K562 (cell line): Measurements from ENCODE around the gene PARD6A. TPM values are rescaled to one million over a fixed set of nuclear protein-coding genes. Genes with fewer than 3 reads are reported as not detected.

Experiments used
- ATAC-seq: fragments of 200-7000 bp; cut with Tn5 transposase; 3 replicates; pipeline ENCODE4 v1.9.1; 2020; ENCODE audit warnings: moderate library complexity
- BruUV-seq: library from RNA; stranded (reverse); fragments of 400-500 nt; replicated peaks from 2 replicates; lab custom pipeline; 2021; lab: Mats Ljungman, UMichigan
- CTCF ChIA-PET: fragments of 300-600 bp; formaldehyde crosslinking; extraction: SDS; loops from one replicate; lab custom pipeline; 2021; ENCODE audit warnings: low intra/inter-chr PET ratio; lab: Yijun Ruan, JAX
- POLR2A ChIA-PET: fragments of 300-600, 350-650 bp; sonication (Branson Sonifier 250); formaldehyde crosslinking; extraction: SDS; loops from one replicate; lab custom pipeline; 2021; ENCODE audit warnings: antibody characterized with exemption, inconsistent platforms; lab: Yijun Ruan, JAX
- DNase-seq, 4 experiments: peaks; one replicate each; pipeline versions ENCODE4 v3.0.0 to v3.0.0-alpha.2; 2011 to 2018; ENCODE audit warnings: low spot score in 3 of 4, mixed read lengths in 3 of 4; ENCODE audit errors: extremely low read depth in 1 of 4
- FAIRE-seq: peaks from 2 replicates; lab custom pipeline; 2011; peaks lifted over from hg19 to GRCh38; lab: Jason Lieb, UNC
- H2AFZ ChIP-seq: 2 replicates; pipeline ENCODE4 v1.6.0; 2011; ENCODE audit warnings: low read depth, low read length, control low read depth, inconsistent platforms
- H3K27ac ChIP-seq: fragments of 200-600 bp; 3 replicates; pipeline ENCODE4 v1.8.0; 2011; ENCODE audit warnings: low read depth, mild to moderate bottlenecking, control low read depth, inconsistent platforms, low read length, moderate library complexity, mixed read lengths; ENCODE audit errors: extremely low read depth
- H3K27me3 ChIP-seq, 2 experiments: fragments of 300-600 bp in 1 of 2; 2 replicates in 1 of 2; 3 replicates in 1 of 2; pipeline versions ENCODE4 v1.6.0 to v1.8.0; 2011; ENCODE audit warnings: inconsistent platforms in 2 of 2, low read length in 2 of 2, mild to moderate bottlenecking in 1 of 2, mixed read lengths in 1 of 2, moderate library complexity in 1 of 2; ENCODE audit not compliant: control insufficient read depth in 2 of 2, insufficient read depth in 2 of 2
- H3K36me3 ChIP-seq: fragments of 300-600 bp; 3 replicates; pipeline ENCODE4 v1.8.0; 2011; ENCODE audit warnings: mild to moderate bottlenecking, low read length, inconsistent platforms; ENCODE audit not compliant: control insufficient read depth, insufficient read depth
- H3K4me1 ChIP-seq, 2 experiments: fragments of 200-600 bp in 1 of 2; replicated peaks in 1 of 2; 2 replicates in 1 of 2; 3 replicates in 1 of 2; pipeline versions ENCODE4 v1.5.1 to v1.8.0; 2011; ENCODE audit warnings: inconsistent platforms in 2 of 2, low read length in 2 of 2, mild to moderate bottlenecking in 1 of 2, mixed read lengths in 1 of 2, moderate library complexity in 1 of 2; ENCODE audit not compliant: control insufficient read depth in 2 of 2, insufficient read depth in 2 of 2
- H3K4me2 ChIP-seq: 2 replicates; pipeline ENCODE4 v1.6.1; 2011; ENCODE audit warnings: low read length, control low read depth, inconsistent platforms, mixed read lengths; ENCODE audit not compliant: insufficient read depth
- H3K4me3 ChIP-seq: fragments of 200-600 bp; sonication (generic), shearing (Covaris generic); 2 replicates; pipeline ENCODE4 v1.5.1; 2016; ENCODE audit warnings: control low read depth, inconsistent platforms
- H3K79me2 ChIP-seq: fragments of 200-600 bp; 3 replicates; pipeline ENCODE4 v1.8.0; 2011; ENCODE audit warnings: low read length, inconsistent platforms; ENCODE audit not compliant: control insufficient read depth, insufficient read depth
- H3K9ac ChIP-seq, 2 experiments: 2 replicates each; pipeline versions ENCODE4 v1.6.0 to v1.6.1; 2011; ENCODE audit warnings: low read depth in 2 of 2, low read length in 2 of 2, control low read depth in 1 of 2, inconsistent platforms in 1 of 2, mild to moderate bottlenecking in 1 of 2, mixed read lengths in 1 of 2; ENCODE audit not compliant: insufficient read depth in 1 of 2
- H3K9me1 ChIP-seq: one replicate; pipeline ENCODE4 v1.6.0; 2011; ENCODE audit warnings: inconsistent platforms, mild to moderate bottlenecking, low read length, moderate library complexity; ENCODE audit not compliant: control insufficient read depth, insufficient read depth
- H3K9me3 ChIP-seq: replicated peaks from 2 replicates; pipeline ENCODE4 v1.5.1; 2011; ENCODE audit warnings: low read depth, low read length, inconsistent platforms; ENCODE audit not compliant: control insufficient read depth, insufficient read depth
- H4K20me1 ChIP-seq: replicated peaks from 2 replicates; pipeline ENCODE4 v1.6.1; 2011; ENCODE audit warnings: low read length, inconsistent platforms, mixed read lengths; ENCODE audit not compliant: control insufficient read depth, insufficient read depth
- CC2D1A ChIP-seq: fragments of 450-650 bp; IDR thresholded peaks from 2 replicates; pipeline ENCODE4 v1.6.1; 2017; ENCODE audit warnings: mild to moderate bottlenecking
- HOXB6 ChIP-seq: fragments of 250-450 bp; sonication (Bioruptor Pico); IDR thresholded peaks from 2 replicates; pipeline ENCODE4 v1.5.1; 2022; ENCODE audit warnings: mild to moderate bottlenecking, borderline replicate concordance
- KAT7 ChIP-seq: sonication (generic); formaldehyde crosslinking; IDR thresholded peaks from 2 replicates; pipeline ENCODE4 v1.8.0; 2022; ENCODE audit warnings: missing genetic modification reagents, mild to moderate bottlenecking, borderline replicate concordance
- MAFK ChIP-seq: IDR thresholded peaks from 2 replicates; pipeline ENCODE4 v1.6.1; 2011; ENCODE audit warnings: low read length, improper control_type of control experiment
- ZNF408 ChIP-seq: fragments of 250-450 bp; sonication (Bioruptor Pico); IDR thresholded peaks from 2 replicates; pipeline ENCODE4 v1.4.0; 2020; ENCODE audit warnings: low read depth, mild to moderate bottlenecking, moderate library complexity
- ZNF696 ChIP-seq: fragments of 250-450 bp; sonication (Bioruptor Pico); conservative IDR thresholded peaks from 2 replicates; pipeline ENCODE4 v1.4.0; 2020; ENCODE audit warnings: mild to moderate bottlenecking, moderate library complexity
- ZNF766 ChIP-seq: fragments of 200-800 bp; sonication (Bioruptor generic); conservative IDR thresholded peaks from 2 replicates; pipeline ENCODE4 v1.6.1; 2016; ENCODE audit warnings: missing genetic modification characterization, missing compliant biosample characterization
- WGBS: fragments of 100-300 bp; shearing (Covaris generic); methylation state at CpG from one replicate; pipeline ENCODE4 v1.1.6; 2016; ENCODE audit warnings: low coverage, mixed read lengths; ENCODE audit not compliant: insufficient coverage; ENCODE audit errors: missing lambda C conversion rate; 5-methylcytosine and 5-hydroxymethylcytosine counted together
- in situ Hi-C: fragments of 300-500 bp; cut with MboI; formaldehyde crosslinking; loops from 4 replicates; pipeline ENCODE4 v1.15.0; 2018; ENCODE audit warnings: inconsistent platforms, mixed read lengths
- intact Hi-C: fragments of 100-400 bp; cut with micrococcal nuclease; formaldehyde crosslinking; loops from 2 replicates; pipeline ENCODE4 v1.14.2; 2022
- polyA plus RNA-seq, 8 experiments: library from polyadenylated mRNA; depleted of rRNA in 4 of 8; stranded (reverse) in 5 of 8; unstranded in 3 of 8; fragments of >200 nt; fragmentation: Nextera tagmentation in 2 of 8; fragmentation: Illumina TruSeq in 1 of 8; extraction: Ambion mirVana in 2 of 8; extraction: Trizol in 1 of 8; gene quantifications; 2 replicates each; pipeline versions ENCODE4 v1.2.1 to v1.2.3, GENCODE V29; 2011 to 2014; ENCODE audit warnings: inconsistent platforms in 1 of 8, missing spikeins in 1 of 8
- total RNA-seq, 7 experiments: library from RNA; depleted of rRNA in 6 of 7; stranded (reverse); fragments of >200 nt in 6 of 7; fragmentation: Illumina TruSeq in 2 of 7; extraction: Trizol in 2 of 7; gene quantifications; 2 replicates each; pipeline versions ENCODE4 v1.2.1 to v1.2.3, GENCODE V29; 2011 to 2021; ENCODE audit warnings: low replicate concordance in 1 of 7
- TF ChIP-seq, protein P1 (sequence below): fragments of 250-450 bp; sonication (Bioruptor Pico); IDR thresholded peaks from 2 replicates; pipeline ENCODE4 v1.9.0; 2021; ENCODE audit warnings: mild to moderate bottlenecking, inconsistent platforms
- TF ChIP-seq, protein P2 (sequence below): fragments of 450-650 bp; IDR thresholded peaks from 2 replicates; pipeline ENCODE4 v1.6.1; 2016; ENCODE audit warnings: mild to moderate bottlenecking
- TF ChIP-seq, protein P3 (sequence below): sonication (generic); formaldehyde crosslinking; IDR thresholded peaks from 2 replicates; pipeline ENCODE4 v1.8.1; 2022; ENCODE audit warnings: missing genetic modification reagents

The PARD6A gene
- total and polyA plus RNA-seq, 9 of the 15 experiments (the other 6 are each of a cell fraction or from before 2014, with no cell fraction given): 0.04 to 2.0 (median 0.44) TPM

DNA sequence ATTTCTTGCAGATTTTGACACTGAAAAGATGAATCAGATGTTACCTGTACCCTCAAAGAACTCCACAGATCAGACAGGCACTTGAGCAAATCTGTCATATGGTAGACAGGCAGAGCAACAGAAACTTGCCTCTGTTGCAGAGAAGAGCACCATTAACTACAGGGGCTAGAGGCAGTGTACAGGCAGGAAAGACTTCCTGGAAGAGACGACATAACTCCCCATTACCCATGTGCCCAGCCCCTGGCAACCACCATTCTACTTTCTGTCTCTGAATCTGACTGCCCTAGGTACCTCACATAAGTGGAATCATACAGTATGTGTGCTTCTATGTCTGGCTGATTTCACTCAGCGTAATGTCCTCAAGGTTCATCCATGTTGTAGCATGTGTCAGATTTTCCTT, 42.9 kb downstream of the PARD6A start:
- WGBS: 63% methylated on average over 2 of the region's 2 CpGs
- in situ Hi-C loops: no loop called here
- no peak for TF ChIP-seq CC2D1A
- TF ChIP-seq ZNF696: no peak
- TF ChIP-seq, protein P1, sequence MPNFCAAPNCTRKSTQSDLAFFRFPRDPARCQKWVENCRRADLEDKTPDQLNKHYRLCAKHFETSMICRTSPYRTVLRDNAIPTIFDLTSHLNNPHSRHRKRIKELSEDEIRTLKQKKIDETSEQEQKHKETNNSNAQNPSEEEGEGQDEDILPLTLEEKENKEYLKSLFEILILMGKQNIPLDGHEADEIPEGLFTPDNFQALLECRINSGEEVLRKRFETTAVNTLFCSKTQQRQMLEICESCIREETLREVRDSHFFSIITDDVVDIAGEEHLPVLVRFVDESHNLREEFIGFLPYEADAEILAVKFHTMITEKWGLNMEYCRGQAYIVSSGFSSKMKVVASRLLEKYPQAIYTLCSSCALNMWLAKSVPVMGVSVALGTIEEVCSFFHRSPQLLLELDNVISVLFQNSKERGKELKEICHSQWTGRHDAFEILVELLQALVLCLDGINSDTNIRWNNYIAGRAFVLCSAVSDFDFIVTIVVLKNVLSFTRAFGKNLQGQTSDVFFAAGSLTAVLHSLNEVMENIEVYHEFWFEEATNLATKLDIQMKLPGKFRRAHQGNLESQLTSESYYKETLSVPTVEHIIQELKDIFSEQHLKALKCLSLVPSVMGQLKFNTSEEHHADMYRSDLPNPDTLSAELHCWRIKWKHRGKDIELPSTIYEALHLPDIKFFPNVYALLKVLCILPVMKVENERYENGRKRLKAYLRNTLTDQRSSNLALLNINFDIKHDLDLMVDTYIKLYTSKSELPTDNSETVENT (CRISPR knock-in tag): no peak
- no peak for TF ChIP-seq KAT7 (CRISPR knock-in tag)
- TF ChIP-seq MAFK: no peak
- TF ChIP-seq HOXB6 (CRISPR knock-in tag): no peak
- TF ChIP-seq, protein P2, sequence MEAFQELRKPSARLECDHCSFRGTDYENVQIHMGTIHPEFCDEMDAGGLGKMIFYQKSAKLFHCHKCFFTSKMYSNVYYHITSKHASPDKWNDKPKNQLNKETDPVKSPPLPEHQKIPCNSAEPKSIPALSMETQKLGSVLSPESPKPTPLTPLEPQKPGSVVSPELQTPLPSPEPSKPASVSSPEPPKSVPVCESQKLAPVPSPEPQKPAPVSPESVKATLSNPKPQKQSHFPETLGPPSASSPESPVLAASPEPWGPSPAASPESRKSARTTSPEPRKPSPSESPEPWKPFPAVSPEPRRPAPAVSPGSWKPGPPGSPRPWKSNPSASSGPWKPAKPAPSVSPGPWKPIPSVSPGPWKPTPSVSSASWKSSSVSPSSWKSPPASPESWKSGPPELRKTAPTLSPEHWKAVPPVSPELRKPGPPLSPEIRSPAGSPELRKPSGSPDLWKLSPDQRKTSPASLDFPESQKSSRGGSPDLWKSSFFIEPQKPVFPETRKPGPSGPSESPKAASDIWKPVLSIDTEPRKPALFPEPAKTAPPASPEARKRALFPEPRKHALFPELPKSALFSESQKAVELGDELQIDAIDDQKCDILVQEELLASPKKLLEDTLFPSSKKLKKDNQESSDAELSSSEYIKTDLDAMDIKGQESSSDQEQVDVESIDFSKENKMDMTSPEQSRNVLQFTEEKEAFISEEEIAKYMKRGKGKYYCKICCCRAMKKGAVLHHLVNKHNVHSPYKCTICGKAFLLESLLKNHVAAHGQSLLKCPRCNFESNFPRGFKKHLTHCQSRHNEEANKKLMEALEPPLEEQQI: no peak
- no peak for TF ChIP-seq ZNF766
- TF ChIP-seq, protein P3, sequence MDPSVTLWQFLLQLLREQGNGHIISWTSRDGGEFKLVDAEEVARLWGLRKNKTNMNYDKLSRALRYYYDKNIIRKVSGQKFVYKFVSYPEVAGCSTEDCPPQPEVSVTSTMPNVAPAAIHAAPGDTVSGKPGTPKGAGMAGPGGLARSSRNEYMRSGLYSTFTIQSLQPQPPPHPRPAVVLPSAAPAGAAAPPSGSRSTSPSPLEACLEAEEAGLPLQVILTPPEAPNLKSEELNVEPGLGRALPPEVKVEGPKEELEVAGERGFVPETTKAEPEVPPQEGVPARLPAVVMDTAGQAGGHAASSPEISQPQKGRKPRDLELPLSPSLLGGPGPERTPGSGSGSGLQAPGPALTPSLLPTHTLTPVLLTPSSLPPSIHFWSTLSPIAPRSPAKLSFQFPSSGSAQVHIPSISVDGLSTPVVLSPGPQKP (CRISPR knock-in tag): no peak
- no peak for TF ChIP-seq ZNF408 (CRISPR knock-in tag)
- BruUV-seq: no TSS peak
- Histone ChIP-seq H3K9me3 (peaks cover 3% of the 10 kb centered on the region), H3K9me1 (no peaks in the 10 kb centered on the region), H3K4me3 (no peak overlapping the region), H3K9ac (no peak overlapping the region), H3K4me2 (no peak overlapping the region), H4K20me1 (no peaks in the 10 kb centered on the region), H3K79me2 (no peaks in the 10 kb centered on the region), H3K36me3 (0 out of 3 replicates have a peak, but pooled peaks cover 3% of the 10 kb centered on the region), H3K4me1 (no peaks in the 10 kb centered on the region), H3K27ac (no peak overlapping the region), H2AFZ (no peak overlapping the region), H3K27me3 (no peaks in the 10 kb centered on the region)
- intact Hi-C loops: no loop called here
- CTCF ChIA-PET: no interaction called here
- ATAC-seq: no peak
- DNase-seq: no peak
- POLR2A ChIA-PET: interaction anchor here (0.5 kb wide), 1 partner anchor 16 kb away, joined by 3 read pairs; no protein-coding TSS in a partner anchor
- no peak for FAIRE-seq
